ENCODE results near the gene RDH5. TPM values are rescaled to one million over a fixed set of nuclear protein-coding genes. Genes with fewer than 3 reads are reported as not detected.

The RDH5 gene, protein sequence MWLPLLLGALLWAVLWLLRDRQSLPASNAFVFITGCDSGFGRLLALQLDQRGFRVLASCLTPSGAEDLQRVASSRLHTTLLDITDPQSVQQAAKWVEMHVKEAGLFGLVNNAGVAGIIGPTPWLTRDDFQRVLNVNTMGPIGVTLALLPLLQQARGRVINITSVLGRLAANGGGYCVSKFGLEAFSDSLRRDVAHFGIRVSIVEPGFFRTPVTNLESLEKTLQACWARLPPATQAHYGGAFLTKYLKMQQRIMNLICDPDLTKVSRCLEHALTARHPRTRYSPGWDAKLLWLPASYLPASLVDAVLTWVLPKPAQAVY
- total RNA-seq, result 1 to 10 TPM; 1.0 to 1.3 TPM

DNA sequence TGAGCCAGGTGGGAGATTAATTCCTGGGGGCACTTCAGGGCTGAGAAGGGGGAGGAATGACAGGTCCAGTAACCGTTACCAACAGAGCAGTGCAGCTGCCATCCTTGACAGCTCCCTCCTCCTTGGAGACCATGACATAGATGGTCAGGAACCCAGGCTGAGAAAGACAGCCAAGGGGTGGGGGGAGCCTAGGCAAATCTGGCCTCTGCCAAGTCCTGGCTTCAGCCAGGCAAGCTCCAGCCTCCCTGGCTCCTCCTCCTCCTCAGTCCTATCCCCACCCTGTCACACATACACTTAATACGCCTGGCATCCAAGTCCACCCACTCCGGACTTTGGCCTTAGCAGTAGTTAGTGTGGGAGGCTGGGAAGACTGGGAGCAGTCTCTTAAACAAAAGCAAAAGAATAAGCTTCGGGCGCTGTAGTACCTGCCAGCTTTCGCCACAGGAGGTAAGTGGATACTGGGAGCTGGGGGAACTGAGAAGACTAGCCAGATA, at the start of gene RDH5:
Gene RDH5, plus strand, starts transcription at position 323 of the 494 bp plus-strand sequence. CDS start 792 bp downstream, outside the sequence.

DNA sequence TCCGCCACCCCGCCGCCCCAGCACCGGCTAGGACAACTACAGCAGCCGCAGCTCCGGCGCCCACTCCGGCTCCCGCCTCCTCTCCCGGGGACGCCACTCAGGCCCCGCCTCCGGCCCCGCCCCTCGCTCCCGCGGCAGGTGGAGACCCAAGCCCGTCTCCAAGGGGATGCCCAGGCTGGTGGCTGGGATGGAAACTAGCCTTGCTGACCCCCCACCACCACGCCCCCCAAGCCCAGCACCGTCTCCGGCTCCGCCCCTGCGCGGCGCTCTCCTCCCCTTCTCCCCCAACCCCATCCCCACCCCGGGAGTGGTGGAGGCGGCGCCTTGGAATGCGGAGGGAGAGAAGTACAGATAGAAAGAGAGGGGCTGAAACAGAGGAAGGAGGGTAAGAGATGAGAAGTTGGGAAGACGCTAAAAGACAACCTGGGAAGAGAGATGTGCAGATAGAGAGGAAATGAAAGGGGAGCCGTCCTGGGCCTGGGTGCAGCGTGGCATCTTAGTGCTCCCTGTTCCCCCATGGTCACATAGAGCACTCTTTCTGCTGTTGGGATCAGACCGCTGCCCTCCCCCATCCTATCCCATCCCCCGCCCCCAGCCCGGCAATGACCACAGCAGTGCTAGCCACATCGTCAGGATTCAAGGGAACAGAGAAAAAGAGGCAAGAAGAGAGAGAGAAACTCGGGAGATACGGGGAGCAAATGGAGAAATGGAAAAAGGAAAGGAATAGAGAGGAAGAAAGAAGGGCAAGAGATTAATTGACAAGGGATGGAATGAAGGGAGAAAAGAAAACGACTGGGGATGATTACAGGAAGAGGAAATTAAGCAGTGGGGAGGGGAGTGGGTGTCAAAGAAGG, 12.1 kb upstream of the RDH5 start, which contains the start of gene ITGA7:
Gene ITGA7, minus strand, starts transcription at position 64 of the 854 bp plus-strand sequence. CDS start 222 bp downstream, outside the sequence.

DNA sequence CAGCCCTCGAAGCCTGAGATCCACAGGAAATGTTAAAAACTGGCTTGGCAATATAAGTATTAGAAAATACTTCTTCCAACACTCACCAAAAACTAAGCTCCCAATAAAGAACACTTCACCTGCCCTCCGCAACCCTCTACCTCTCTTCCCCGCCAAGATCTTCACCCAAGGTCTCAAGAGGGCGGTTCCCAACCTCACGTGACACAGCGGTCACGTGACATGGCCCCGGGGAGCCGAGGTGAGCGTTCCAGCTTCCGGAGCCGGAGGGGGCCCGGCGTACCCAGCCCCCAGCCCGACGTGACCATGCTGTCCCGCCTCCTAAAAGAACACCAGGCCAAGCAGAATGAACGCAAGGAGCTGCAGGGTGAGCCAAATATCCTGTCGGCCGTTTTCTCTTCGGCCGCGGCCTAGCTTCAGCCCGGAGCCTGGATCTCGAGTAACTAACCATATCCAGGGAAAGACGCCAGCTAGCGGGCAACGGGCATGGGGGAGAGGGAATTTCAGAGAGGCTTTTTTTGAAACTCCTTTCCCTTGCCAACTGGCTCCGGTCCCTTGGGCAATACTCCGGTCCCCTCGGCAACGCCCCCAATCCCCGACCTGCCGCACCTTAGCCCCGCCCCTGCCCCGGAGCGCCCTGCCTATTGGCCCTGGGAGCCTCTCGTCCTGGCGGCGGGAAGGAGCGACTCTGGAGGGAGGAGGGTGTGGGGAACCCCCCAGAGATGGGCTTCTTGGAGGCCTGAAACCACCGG, 4.2 kb upstream of the RDH5 start, which contains the start of gene BLOC1S1:
Gene BLOC1S1, plus strand, starts transcription at position 214 of the 749 bp plus-strand sequence. Its CDS starts 6 bp downstream, at position 220.

DNA sequence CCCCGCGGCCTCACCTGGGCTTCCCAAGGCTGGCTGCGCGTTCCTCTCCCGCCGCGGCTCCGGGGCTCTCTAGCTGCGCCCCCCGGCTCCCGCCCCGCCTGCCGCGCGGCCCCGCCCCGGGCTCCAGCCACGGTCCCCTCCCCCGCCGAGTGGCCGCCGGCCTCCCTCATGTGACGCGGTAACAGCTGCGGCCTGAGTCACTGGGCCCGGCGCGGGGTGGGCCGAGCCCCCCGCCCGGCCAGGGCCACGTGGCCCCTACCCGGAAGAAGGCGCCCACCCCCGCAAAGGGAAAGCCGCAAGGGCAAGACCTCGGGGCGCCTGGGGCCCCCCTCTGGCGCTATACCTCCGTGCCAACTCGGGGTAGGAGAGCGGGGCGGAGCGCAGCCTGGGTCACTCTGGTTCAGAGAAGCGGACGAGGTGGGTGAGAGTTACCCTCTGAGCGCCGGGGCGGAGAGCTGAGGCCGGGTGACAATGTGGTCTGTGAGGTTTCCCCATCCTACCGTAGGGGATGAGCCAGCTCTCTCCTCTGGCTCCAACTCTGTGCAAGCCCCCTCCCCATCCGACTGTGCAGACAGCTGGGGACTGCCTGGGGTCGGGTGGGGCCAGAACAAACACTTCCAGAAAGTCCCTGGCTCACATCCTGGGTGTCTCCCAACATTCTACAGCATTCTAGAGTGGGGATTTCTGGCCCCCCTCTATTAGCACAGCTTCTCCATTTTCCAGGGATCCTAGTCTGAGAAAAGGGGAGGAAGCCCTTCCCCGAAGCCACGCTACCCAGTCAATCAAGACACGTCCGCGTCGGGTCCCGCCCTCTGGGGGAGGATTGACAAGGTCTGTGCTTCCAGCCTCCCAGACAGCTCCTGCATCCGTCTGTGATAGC, 9.0 kb downstream of the RDH5 start, which contains the start of gene CD63:
Gene CD63, minus strand, starts transcription at position 71 of the 880 bp plus-strand sequence. CDS start 668 bp downstream, outside the sequence.

DNA sequence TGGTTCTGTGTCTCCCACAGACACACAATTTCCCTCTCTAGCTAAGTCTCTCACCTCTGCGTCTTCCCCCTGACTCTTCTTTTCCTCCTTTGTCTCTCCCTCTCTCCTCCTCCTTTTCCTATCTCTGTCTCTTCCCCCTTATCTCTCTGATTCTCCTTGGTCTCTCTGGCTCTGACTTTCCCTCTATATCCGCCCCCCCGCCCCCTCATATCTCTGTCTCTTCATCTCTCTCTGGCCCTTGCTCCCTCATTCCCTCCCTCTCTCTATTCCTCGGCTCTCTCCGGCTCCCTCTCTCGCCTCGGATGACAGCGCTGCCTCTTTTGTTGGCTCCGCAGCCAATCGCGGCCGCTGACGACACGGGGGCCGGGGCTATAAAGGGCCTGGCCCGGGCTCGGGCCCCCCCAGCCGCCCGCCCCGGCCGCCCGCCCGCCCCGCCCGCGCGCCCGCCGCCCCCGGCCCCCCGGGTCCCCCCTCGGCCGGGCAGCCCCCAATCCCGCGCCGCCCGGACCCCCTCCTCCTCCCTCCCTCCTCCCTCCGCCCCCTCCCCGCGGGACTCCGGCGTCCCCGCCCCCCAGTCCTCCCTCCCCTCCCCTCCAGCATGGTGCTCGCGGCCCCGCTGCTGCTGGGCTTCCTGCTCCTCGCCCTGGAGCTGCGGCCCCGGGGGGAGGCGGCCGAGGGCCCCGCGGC, 22.7 kb downstream of the RDH5 start, which contains the start of gene GDF11:
Gene GDF11, plus strand, starts transcription at position 404 of the 687 bp plus-strand sequence. Its CDS starts 195 bp downstream, at position 599.

Small RNAs within 50 kb of the gene (small RNA-seq; reads per million reads assigned to genes)
- 0 reads per million in 2 donors for gene AC009779.1
- gene RF00017, result 0 reads per million in 2 donors

Other genes starting within 250 kb of the RDH5 start
- not detected for gene OR6C68, start 228.0 kb upstream of the RDH5 start, total RNA-seq
- not detected for gene OR6C4, start 170.8 kb upstream of the RDH5 start, total RNA-seq
- not detected for gene OR2AP1, start 147.9 kb upstream of the RDH5 start, total RNA-seq
- not detected for gene OR10P1, start 83.5 kb upstream of the RDH5 start, total RNA-seq
- 1 to 10 TPM; 1.3 to 3.8 TPM for gene ITGA7, start 12.5 kb upstream of the RDH5 start, total RNA-seq
- gene BLOC1S1, start 4.3 kb upstream of the RDH5 start, total RNA-seq, result 10 to 100 TPM; 30.3 to 53.0 TPM
- gene CD63, start 8.6 kb downstream of the RDH5 start, total RNA-seq, result 1,000 to 10,000 TPM; 1,571 to 2,230 TPM
- 1 to 10 TPM; 3.3 to 9.3 TPM for gene GDF11, start 22.7 kb downstream of the RDH5 start, total RNA-seq
- 10 to 100 TPM; 44.7 to 69.9 TPM for gene SARNP, start 97.3 kb downstream of the RDH5 start, total RNA-seq
- gene ORMDL2, start 97.6 kb downstream of the RDH5 start, total RNA-seq, result 10 to 100 TPM; 12.7 to 16.3 TPM
- 10 to 100 TPM; 42.7 to 43.3 TPM for gene DNAJC14, start 109.2 kb downstream of the RDH5 start, total RNA-seq
- under 1 TPM in 1 of 2 donors, not detected in 1; under 0.01 TPM for gene MMP19, start 122.5 kb downstream of the RDH5 start, total RNA-seq
- gene PYM1, start 207.5 kb downstream of the RDH5 start, total RNA-seq, result 10 to 100 TPM; 27.6 to 29.6 TPM
- gene DGKA, start 210.8 kb downstream of the RDH5 start, total RNA-seq, result 10 to 100 TPM in 1 of 2 donors, 1 to 10 TPM in 1; 6.3 to 10.3 TPM
- gene PMEL, start 245.6 kb downstream of the RDH5 start, total RNA-seq, result 1,000 to 10,000 TPM; 4,571 to 5,356 TPM
- gene CDK2, start 246.4 kb downstream of the RDH5 start, total RNA-seq, result 100 to 1,000 TPM; 367 to 670 TPM

Measured in melanocyte of skin (primary cell).